Right kidney (tissue), 1 donor: ENCODE measurements around the gene BPIFB3.
"Not testable (repeated sequence)": the region's sequence is repeated elsewhere in the genome, so short reads cannot be mapped to it uniquely, and the experiment has no call there.

Experiments
- DNase-seq: peaks from one replicate; pipeline ENCODE4 v3.0.0-alpha.2; 2016

Gene BPIFB3

DNA sequence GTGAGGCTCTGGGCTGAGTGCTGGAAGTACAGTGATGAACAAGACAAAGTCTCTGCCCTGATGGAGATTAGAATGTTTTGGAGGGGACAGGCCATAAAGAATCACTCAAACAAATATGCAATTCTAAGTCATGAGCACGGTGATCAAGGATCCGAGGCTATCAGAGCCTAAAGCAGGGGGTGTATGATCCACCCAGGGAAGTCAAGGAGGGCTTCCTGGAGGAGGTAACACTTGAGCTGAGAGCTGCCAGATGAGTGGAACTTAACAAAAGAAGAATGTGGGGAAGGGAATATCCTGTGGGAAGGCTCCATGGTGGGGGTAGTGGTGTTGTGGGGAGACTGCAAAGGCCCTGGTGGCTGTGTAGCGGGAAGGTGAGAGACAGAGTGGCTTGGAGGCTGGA is 38.0 kb downstream of the BPIFB3 start:
- DNase-seq, result no peak

GRCh38 chr20:33092361-33092760 is 38.7 kb downstream of the BPIFB3 start:
- no peak for DNase-seq

DNA sequence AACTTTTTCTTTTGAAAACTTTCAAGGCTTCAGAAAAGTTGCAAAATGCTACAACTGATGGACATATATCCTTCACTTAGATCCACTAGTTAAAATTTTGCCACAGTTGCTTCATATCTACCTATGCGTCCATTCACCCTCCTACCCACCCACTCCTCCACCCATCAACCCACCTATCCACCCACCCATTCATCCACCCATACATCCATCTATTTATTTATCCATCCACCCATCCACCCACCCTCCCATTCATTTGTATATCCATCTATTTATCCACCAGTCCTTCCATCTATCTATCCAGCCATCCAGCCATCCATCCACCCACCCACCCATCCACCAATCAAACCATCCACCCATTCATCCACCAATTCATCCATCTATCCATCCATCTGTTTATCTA is 39.4 kb downstream of the BPIFB3 start:
- no peak for DNase-seq

DNA sequence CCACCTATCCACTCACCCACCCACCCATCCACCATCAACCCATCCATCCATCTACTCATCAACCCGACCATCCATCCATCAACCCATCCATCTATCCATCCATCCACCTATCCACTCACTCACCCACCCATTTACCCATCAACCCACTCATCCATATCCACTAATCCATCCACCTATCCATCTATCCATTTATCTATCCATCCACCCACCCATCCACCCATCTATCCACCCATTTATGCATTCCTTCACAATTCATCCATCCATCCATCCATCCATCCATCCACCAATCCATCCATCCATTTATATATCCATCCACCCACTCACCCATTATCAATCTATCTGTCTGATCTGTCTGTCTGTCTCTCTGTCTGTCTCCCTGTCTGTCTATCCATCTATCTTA is 39.9 kb downstream of the BPIFB3 start:
- DNase-seq, result no peak

GRCh38 chr20:33095249-33095648 is 41.5 kb downstream of the BPIFB3 start:
- DNase-seq, result no peak

DNA sequence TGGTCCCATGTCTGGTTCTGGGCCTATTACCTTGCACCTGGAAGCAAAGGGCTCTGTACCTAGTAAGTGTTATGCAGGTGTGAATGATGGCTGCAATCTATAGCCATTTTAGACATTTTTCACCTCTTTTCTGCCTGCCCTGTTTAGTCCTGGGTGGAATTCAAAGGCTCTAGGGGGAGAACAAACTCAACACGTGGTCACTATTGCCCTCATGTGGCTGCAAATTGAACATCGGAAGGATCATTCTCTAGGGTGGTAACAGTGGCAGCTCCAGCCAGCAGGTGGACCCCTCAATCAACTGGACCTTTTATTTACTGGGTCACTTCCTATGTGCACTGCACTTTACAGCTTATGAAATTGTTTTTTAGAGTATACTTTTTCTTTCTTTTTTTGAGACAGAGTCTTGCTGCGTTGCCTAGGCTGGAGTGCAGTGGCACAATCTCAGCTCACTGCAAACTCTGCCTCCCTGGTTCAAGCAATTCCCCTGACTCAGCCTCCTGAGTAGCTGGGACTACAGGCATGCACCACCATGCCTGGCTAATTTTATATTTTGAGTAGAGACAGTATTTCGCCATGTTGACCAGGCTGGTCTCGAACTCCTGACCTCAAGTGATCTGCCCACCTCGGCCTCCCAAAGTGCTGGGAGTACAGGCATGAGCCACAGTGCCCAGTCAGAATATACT is 42.3 kb downstream of the BPIFB3 start:
- peak; percentile 21 for DNase-seq

GRCh38 chr20:33097001-33097400 is 43.3 kb downstream of the BPIFB3 start:
- no peak for DNase-seq

DNA sequence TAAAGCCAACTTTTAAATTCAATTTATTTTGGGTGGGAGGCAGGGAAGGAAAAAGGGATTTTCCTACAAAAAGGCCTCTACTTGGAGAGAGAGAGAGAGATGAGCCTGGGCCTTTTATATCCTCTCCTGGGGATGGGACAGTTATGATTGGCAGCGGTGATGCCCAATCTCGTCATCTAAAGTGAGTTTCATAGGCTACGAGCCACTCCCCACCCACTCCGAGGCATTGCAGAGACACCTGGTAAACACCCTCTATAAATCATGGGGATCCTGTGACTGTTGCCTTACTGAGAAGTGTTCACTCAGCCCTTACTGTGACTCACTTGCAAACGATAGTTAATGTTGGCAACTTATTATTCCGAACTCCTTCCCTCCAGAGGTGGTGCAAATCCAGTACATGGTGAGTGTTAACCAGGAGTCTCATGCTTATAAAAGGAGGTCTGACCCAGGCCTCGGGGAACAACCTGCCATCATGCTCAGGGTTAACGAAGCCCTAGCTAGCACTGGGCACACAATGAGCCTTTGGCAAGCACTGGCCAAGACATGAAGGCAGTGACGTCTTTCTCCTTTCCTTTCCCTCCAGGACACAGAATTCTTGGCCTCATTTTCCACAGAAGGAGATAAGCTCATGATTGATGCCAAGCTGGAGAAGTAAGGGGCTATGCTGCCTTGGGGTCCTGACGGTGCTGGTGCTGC is 46.3 kb downstream of the BPIFB3 start:
- DNase-seq, result no peak

- DNase-seq, result no peak
Measured at GRCh38 chr20:33103556-33103955, 49.9 kb downstream of the BPIFB3 start.

GRCh38 chr20:33104336-33104735 is 50.6 kb downstream of the BPIFB3 start:
- no peak for DNase-seq

- DNase-seq, result no peak
Measured at GRCh38 chr20:33105316-33105924, 51.7 kb downstream of the BPIFB3 start.

- not testable (repeated sequence) for DNase-seq
Measured at GRCh38 chr20:33106058-33106620, 52.4 kb downstream of the BPIFB3 start.

DNA sequence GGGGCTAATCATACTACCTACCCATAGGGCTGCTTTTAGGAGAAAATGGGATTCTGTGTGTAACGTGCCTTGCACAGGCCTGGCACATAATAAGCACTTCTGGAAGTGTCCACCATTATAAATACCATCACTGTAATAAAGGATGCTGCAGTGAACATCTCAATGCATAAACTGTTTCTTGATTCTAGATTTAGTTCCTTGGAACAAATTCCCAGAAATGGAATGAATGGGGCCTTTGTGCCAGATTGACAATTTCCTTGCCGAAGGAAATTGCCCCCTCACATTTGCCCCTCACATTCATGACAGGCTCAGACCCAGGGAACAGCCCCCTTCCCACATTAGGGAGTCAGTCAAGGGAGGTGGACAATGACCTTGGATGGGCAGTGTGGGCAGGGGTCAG is 55.0 kb downstream of the BPIFB3 start:
- DNase-seq, result no peak

- no peak for DNase-seq
Measured at GRCh38 chr20:33110147-33110825, 56.6 kb downstream of the BPIFB3 start.

DNA sequence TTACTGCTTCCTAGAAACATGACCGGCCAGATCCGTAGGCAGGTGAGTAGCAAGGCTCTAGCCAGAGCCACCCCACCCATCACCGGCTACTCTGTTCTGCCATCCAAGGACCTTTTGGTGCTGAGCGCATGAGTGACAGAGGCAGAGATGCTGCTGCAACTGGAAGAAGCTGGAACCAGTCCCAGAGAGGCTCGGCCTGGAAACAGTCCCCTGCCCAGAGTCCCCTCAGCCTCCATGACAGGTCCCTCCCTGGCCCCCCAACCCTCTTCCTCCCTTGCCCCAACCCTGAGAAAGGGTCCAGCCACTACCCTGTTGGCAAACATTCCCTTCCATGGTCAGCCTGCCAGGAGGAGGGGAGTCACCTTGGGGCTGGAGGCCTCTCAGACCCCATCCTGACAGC is 57.6 kb downstream of the BPIFB3 start:
- no peak for DNase-seq

GRCh38 chr20:33112547-33113386 is 59.1 kb downstream of the BPIFB3 start:
- DNase-seq, result no peak

DNA sequence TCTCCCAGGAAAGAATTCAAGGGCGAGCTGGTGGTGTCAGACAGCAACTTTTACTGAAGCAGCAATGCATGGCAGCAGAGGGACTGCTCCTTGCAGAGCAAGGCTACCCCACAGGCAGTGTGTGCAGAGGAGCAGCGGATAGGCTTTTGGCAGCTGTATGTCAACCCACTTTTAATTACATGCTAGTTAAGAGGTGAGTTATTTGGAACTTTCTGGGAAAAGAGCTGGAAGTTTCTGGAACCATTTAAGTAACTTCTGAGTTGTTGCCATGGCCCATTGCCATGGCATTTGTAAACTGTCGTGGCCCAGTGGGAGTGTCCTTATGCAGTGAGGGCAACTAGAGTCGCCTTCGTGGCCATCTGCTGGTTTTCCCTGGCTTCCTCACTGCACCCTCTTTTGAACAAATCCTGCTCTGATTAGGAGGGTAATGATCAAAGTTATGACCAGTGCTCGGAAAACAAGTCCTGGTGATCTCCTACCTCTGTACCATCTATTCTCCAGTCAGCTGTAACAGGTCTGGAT is 59.7 kb downstream of the BPIFB3 start:
- DNase-seq, result no peak

GRCh38 chr20:33115501-33115900 is 61.8 kb downstream of the BPIFB3 start:
- not testable (repeated sequence) for DNase-seq

- no peak for DNase-seq
Measured at GRCh38 chr20:33119725-33120720, 66.3 kb downstream of the BPIFB3 start.

- no peak for DNase-seq
Measured at GRCh38 chr20:33120934-33121333, 67.2 kb downstream of the BPIFB3 start.
